T-helper 2 cell (primary cell): ENCODE data around the gene VWA8.
A peak's percentile ranks its signal among the peaks of the same experiment; 100 is the strongest.
"Not testable (repeated sequence)": the region's sequence is repeated elsewhere in the genome, so short reads cannot be mapped to it uniquely, and the experiment has no call there.

ENCODE experiments used
- DNase-seq, 5 experiments: peaks; one replicate each; pipeline versions ENCODE4 v3.0.0 to v3.0.0-alpha.2; 2012 to 2022

VWA8 gene

GRCh38 chr13:41919741-41920487, 41.0 kb downstream of the VWA8 start:
- DNase-seq, result no peak

GRCh38 chr13:41919031-41919740, 41.7 kb downstream of the VWA8 start:
- no peak for DNase-seq

- DNase-seq, result peak in 1 of 5 experiments; percentile 57
These were observed 43.3 kb downstream of the VWA8 start for GRCh38 chr13:41917641-41918040.

GRCh38 chr13:41916173-41916954, 44.5 kb downstream of the VWA8 start:
- peak in 2 of 5 experiments; percentile 4 to 84 for DNase-seq

GRCh38 chr13:41915081-41915480, 45.8 kb downstream of the VWA8 start:
- no peak for DNase-seq

GRCh38 chr13:41914552-41914951, 46.4 kb downstream of the VWA8 start:
- DNase-seq, result no peak

- no peak for DNase-seq
These were observed 51.4 kb downstream of the VWA8 start for GRCh38 chr13:41909506-41909905.

- peak in 2 of 5 experiments; percentile 9 to 68 for DNase-seq
These were observed 55.2 kb downstream of the VWA8 start for GRCh38 chr13:41905600-41906254.

GRCh38 chr13:41900918-41901317, 60.0 kb downstream of the VWA8 start:
- DNase-seq, result peak in 1 of 5 experiments; percentile 65

GRCh38 chr13:41898411-41898810, 62.5 kb downstream of the VWA8 start:
- not testable (repeated sequence) for DNase-seq

GRCh38 chr13:41897126-41897525, 63.8 kb downstream of the VWA8 start:
- no peak for DNase-seq

GRCh38 chr13:41895478-41895877, 65.4 kb downstream of the VWA8 start:
- DNase-seq, result no peak

GRCh38 chr13:41891119-41891518, 69.8 kb downstream of the VWA8 start:
- DNase-seq, result no peak

GRCh38 chr13:41883147-41883546, 77.8 kb downstream of the VWA8 start:
- no peak for DNase-seq

- DNase-seq, result not testable (repeated sequence)
These were observed 79.0 kb downstream of the VWA8 start for GRCh38 chr13:41881890-41882289.

- no peak for DNase-seq
These were observed 79.9 kb downstream of the VWA8 start for GRCh38 chr13:41880966-41881365.

GRCh38 chr13:41864658-41865057, 96.3 kb downstream of the VWA8 start:
- DNase-seq, result no peak

GRCh38 chr13:41862659-41863058, 98.2 kb downstream of the VWA8 start:
- not testable (repeated sequence) for DNase-seq

- DNase-seq, result no peak
These were observed 101.3 kb downstream of the VWA8 start for GRCh38 chr13:41859565-41859964.

- no peak for DNase-seq
These were observed 102.1 kb downstream of the VWA8 start for GRCh38 chr13:41858780-41859179.

- no peak for DNase-seq
These were observed 106.2 kb downstream of the VWA8 start for GRCh38 chr13:41854758-41855157.

GRCh38 chr13:41851351-41851750, 109.6 kb downstream of the VWA8 start:
- no peak for DNase-seq
